ELF-1 (cell line): Measurements from ENCODE around the gene PHF19.

Source experiments
- DNase-seq: peaks from one replicate; pipeline ENCODE4 v3.0.0-alpha.2; 2016; ENCODE audit warnings: low read depth, low spot score

The PHF19 gene

DNA sequence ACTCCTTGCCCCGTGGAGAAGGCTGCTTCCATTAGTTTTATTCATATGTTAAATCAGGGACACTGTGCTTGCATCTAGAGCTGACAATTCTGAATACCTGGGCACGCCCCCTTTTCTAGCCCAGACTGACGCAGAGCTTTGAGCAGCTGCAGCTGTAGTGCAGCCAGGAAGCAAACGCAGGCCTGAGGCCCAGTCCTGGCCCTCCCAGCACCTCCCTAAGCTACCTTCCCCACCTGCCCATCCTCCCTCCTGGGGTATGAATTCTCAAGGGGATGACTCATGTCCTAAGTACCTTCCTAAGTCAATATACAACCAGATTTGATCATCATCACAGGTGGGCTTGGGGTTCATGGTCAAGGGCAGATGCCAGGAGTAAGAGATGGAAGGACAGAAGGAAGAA lies 3.5 kb downstream of the PHF19 start:
- peak; percentile 85 for DNase-seq

DNA sequence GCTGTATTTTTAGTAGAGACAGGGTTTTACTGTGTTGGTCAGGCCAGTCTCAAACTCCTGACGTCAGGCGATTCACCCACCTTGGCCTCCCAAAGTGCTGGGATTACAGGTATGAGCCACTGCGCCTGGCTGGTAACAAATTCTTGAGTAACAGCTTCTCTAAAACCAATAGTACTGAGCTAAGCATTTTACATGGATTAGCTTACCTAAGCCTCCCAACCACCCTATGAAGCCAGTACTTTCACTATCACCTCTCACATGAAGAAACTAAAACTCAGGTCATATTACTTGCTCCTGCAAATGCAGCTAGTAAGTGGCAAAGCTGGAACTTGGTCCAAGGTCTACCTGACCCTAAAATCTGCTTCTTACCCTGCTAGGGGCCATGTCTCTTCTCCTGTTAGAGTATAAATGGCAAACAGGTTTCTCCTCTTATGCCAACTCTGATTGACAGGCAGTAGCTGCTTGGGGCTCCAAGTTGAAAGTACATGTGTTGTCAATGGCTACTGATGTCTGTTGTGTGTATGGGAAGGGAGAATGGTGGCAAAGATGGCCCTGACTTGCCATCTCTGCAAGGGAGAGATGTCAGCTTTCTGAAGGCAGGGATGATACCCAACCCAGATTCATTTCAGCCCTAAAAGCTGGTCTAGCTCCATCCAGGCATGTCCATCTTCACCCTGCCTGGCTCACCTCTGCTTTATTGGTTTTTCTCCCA lies 4.0 kb downstream of the PHF19 start:
- no peak for DNase-seq

DNA sequence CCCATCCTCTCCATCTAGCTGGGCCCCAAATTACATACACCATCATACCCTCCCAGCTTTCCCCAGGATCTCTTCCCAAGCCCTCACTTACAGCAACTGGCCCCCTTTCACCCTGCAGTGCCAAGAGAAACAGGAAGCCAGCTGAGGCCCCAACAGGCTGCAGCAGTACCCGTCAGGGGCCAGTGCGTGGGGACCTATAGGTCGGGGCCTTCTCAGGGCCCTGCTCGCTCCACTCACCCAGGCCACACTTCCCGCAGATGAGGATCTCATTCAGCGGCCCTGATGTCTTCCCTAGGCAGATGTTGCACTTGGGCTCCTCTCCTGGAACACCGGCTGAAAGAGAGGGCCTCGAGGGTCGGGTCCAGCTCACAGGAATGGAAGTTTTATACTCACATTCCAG lies 6.8 kb downstream of the PHF19 start:
- DNase-seq = no peak

DNA sequence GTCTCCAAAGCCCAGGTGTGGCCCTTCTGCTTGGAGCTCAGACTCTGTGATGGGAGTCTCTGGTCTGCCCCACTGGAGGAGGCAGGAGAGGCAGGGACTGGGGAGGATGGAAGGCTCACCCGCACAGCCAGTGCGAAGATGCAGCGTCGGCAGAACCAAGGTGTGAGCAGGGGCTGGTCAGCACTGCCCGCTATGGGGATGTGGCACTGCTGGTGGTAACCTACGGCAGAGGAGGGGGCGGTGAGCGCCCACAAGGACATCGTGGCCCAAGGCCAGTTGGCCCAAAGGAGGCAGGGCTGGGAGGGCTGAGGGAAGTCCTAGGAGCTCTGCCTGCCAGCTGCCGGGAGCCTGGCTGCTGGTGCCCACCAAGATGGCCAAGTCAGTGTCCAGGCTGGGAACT lies 7.3 kb downstream of the PHF19 start:
- DNase-seq = no peak

DNA sequence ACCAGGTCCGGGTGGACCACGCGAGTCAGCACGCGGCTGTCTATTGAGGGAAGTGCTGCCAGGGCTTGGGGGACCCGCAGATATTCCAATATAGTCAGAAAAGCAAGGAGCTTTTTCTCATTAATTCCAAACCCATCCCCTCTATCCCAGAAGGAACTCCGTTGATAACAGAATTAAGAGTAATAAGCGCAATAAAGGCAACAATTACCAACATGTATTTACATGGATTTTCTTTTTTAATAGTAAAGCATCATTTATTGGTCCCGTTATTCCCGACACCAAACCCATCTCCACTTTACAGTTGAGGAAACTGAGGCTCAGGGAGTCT lies 7.7 kb downstream of the PHF19 start:
- DNase-seq = no peak

DNA sequence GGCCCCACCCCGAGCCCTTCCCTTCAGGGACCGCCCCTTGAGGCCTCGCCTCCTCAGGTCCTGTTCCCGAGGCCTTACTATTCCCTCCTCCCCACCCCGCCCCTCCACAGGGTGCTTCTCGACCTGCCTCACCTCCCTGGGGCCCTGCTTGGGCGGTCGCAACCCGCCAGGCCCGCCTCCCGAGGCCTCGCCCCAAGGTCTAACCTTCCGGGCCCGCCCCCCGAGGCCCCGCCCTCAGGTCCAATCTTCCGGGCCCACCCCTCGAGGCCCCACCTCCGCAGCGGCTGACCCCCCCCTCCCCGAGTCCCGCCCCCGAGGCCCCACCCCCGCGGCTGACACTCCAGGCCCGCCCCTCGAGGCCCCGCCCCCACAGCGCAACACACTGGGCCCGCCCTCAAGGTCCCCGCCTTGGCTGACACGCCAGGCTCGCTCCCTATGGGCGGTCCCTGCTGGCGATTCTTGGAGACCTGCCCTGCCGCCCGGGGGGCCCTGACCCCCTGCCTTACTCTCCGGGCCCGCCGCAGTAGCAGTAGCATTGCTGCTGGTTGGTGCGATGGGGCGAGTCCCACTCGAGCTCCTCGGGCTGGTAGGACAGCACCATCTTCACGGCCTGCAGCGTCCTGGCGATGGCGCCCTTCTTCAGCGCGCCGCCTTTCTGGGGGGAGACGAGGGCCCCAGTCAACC lies 8.2 kb downstream of the PHF19 start:
- DNase-seq = peak; percentile 95

DNA sequence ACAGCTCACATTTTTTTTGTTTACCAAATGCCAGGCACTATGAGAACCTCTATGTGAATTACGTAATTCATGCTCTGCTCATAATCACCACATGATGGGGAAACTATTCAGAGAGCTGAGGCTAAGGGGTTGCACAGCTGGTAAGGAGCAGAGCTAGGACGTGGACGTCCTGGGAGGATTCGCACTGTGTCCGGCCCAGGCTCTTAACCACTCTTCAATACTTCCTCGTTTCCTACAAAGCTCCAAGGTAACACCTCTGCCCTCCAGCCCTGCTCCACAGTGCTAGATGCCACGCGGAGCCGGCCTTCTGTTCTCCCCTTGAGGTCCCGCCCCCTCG lies 8.7 kb downstream of the PHF19 start:
- no peak for DNase-seq

DNA sequence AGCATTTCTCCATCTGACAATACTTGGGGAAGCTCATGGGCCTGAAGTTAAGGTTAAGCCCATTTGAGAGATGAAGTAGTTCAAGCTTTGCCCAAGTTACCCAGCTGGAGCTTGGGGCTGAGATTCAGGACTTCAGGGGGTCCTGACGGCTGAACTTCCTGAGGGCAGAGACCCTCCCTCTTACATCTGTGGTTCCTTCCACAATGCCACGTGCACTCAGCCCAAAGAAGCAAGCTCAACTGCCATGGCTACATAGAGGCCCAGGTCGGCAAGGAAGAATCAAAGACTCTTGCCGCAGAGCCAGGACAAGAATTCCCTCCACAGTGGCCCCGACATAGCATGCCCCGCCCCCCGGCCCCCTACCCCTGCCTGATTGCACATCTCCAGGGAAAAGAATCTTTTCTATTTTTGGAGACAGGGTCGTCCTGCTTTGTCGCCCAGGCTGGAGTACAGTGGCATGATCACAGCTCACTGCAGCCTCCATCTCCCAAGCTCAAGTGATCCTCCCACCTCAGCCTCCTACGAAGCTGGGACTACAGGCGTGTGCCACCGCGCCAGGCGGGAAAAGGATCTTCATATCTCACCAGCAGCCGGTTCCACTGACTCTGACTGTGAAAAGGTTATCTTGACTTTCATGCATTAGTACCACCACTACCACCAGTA lies 9.2 kb downstream of the PHF19 start:
- no peak for DNase-seq

DNA sequence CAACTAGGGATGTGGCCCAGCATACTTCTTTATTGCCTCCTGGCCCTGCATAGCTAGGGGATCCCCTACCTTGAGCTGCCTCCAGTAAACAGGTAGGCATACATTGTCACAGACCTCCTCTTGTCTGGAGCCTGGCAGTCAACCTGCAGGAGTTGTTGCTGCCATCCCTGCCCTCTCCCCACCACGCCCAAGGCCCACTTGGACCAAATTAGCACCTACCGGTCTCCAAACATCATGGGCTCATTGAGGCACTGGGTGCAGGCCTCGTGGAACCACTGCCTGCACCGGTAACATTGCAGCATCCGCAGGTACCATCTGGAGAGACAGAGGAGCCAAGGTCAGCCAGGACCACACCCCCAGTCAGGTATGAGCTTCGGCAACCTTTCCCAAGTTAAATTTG lies 10.3 kb downstream of the PHF19 start:
- no peak for DNase-seq

DNA sequence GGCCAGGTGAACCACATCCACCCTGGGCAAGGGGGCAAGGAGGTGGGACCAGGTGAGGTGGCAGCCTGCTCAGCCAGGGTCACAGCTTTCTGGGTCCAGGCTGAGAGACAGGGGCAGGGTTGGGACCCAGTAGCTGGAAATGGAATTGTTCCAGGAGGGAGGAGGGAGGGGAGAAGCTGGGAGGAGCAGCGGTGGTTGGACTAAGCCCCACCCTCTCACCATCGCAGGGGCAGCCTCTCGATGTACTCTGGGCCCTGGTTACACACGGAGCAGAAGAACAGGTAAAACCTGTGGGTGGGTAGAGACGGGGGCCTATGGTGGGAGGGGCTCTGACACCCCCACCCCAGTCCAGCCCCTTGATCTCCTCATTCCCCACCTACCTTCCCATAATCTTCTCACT lies 11.2 kb downstream of the PHF19 start:
- DNase-seq = no peak

DNA sequence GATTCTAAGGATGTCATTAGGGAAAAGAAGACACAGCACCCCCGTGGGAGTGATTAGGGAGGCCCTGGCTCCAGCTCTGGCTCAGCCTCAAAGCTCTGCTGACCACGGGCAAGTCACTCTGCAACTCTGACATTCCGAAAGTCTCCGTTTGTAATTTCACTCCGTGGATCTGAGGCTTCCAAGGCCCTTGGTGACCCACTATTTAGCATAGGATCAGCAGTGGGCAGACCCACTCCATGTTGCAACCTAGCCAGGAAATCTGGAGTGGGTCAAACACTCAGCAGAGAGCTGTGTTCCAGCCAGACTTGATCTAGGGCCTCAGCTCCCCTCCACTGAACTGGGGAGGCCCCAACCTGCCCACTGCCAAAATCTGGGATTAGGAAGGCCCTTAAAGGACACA lies 11.8 kb downstream of the PHF19 start:
- no peak for DNase-seq

DNA sequence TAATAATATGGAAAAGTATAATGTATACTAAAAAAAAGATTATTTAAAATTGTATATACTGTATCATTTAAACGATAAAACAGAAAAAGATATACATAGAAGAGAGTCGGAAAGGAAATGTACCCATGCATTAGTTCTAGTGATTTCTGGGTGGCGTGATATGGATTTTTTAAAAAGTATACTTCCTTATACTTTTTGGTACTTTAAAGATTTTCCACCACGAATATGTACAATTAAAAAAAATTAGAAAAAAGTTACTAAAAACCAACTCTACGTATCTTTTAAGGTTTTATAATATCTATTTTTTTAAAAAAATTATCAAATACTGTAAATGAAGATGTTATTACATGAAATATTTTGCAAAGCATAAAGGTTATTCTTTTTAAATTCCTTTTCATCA lies 12.3 kb downstream of the PHF19 start:
- no peak for DNase-seq

DNA sequence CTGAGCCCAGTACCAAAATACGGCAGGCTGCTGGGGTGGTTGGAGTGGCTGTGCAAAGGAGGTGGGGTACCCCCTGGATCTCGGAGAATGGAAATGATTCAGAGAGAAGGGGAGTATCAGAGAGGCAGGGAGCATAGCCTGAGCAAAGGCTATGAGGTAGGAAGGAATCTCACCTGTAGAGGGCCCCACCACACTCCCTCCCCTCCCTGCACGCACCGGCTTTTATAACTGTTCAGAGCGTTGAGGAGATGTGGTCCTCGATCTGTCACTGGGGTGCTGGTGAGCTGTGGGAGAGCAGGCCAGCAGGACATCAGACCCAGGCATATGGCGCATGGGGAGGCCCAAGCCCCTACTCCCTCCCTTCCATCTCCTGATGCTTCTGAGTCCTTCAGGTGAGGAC lies 13.2 kb downstream of the PHF19 start:
- no peak for DNase-seq

DNA sequence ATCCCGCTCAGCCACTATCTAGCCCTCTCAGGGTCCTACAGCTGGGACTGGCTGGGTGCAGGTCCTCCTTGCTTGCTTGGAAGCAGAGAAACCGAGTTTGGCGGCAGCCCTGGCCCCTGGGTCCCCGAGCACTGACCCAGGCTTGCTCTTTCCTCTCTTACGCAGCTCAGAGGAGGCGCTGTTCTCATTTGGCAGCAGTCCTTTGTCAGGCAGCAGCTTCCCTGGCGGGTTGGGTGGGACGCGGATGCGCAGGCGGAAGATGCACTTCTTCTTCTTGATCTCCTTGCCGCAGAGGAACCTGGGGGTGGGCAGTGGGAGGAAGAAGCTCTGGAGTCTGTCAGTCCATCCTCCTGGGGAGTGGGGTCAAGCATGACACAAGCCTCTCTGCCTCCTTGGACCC lies 14.5 kb downstream of the PHF19 start:
- no peak for DNase-seq

DNA sequence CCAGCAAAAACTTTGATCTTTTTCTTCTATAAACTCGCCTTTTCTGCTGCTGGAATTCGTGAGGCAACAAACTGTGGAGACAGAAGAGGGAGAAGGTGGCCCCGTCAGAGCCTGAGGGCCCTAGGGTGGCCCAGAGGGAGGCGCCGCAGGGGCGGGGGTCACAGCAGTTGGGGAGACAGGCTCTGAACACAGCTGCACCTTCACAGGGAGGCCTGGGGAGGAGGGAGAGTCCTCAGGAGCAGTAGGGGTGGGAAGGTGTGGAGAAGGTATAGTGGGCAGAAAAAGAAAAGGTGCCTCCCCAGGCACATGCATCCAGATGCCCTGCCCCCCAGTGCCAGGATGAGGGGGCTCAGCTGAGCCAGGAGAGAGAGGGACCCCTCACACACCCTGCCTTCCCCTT lies 15.1 kb downstream of the PHF19 start:
- DNase-seq = no peak

DNA sequence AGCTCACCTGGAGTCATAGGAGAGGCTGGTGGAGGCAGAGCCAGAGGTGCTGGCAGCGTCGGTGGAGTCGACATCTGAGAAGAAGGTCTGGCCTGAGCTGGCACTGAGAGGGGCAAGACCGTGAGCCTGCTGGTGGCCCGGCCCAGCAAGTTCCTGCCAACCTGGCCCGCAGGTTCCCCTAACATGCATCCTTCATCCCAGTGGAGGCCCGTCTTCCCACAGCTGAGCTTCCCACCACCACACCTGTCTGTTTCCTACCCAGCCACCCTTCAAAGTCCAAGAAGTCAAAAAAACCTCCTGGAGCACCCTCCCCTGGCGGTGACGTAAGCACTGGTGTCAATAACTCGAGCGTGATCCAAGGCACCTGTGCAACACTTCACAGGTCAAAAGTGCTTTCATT lies 16.9 kb downstream of the PHF19 start:
- no peak for DNase-seq

DNA sequence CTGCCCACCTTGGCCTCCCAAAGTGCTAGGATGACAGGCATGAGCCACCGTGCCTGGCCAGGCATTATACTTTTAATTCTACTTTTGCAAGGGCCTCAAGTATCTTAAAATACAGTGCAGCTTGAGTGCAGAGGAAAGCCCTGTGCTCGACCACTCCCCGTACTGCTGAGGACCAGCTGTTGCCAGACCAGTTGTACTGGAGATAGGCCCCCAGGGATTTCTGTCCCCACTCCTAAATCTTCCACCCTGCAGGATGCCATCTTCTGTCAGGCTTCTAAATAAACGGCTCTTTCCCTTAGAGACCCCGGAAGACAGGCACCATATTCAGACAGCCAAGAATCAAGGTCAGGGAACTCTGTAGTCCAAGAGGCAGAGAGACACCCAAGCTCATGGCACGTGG lies 17.6 kb downstream of the PHF19 start:
- DNase-seq = no peak

DNA sequence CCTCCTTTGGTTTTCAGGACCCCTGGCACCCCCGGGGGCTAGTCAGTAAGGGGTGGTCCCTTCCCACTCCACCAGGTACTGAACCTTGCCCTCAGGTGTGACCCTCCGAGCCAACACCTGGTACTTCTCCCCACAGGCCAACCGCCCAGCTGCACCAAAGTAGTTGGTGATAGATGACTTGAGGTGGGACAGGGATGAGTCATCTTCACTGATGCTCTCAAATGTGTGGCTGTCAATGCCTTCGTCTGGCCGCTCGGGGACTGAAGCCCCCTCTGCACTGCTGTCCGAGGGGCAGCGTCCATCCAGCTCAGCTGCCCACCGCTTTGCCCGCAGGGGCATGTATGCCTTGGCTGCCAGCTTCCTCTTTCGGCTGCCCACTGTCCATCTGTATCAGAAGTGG lies 19.1 kb downstream of the PHF19 start:
- no peak for DNase-seq

DNA sequence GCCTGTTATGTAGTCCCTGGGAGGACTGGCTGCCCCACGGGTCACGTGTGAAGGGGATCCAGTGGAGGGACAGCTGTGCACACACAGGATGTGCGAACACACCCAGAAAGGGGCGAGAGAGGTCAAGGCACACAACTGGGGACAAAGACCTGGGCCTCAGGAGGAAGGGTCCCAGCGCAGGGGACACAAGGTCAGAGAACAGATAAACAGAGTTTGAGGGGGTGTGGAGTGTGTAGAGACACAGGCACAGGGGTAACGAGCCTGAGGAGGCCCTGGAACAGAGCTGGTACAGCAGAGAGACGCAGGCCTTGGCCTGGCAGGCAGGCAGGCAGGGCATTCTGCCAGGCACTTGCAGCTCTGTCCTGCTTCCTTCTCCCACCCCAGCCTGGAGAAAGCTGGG lies 19.5 kb downstream of the PHF19 start:
- no peak for DNase-seq

DNA sequence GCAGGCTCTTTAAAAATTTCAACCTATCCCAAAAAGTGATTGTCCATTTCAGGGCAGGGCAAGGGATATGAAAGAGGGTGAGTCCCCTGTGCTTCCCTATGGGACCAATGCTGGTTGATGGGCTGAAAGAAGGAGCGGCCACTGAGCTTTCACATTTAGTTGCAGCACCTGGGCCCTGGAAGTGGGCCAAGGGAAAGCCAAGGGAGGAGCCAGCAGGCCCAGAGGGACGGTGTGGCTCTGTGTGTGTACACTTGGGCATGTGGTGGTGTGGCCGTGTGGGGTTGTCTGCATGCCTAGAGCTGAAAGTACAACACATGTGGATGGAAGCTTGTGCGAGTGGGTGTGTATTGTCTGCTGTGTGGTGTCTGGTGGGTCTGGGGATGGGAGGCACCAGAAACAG lies 20.3 kb downstream of the PHF19 start:
- DNase-seq = no peak

DNA sequence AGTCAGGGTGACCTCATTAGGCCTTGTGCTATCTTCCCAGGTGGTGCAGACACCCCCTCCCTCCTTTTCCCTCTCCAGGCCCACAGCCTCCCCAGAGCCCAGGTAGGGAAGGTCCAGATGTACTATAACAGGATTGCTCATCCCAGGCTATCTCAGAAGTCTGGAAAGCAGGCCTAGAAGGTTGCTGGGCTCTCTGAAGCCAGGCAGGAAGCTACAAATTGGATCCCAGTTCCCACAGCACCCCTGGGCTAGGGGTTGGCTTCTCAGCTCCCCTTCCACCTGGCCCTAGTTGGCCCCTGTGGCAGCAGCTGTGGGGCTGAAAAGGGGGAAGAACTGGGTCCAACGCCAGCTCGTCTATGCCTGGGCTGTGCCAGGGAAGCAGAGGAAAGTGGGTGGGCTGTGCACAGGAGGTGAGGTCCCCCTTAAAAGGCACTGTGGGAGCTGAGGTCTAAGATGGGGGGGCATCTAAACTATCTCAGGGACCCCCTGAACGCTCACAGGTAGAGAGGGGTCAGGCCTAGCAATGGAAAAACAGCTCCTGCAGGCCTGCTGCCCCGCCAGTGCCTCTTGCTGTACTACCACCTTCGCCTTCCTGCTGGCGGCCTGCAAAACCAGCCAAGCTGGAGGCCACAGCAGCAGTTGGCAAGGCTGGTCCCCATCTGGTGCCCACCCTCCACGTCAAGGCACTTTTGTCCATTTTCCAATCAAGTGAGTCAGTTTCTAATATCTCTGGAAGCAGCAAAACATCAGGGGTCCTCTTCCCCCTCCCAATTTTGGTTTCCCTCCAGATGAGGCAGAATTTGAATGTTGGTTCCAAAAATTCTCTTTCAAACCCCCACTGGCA lies 20.9 kb downstream of the PHF19 start:
- no peak for DNase-seq

DNA sequence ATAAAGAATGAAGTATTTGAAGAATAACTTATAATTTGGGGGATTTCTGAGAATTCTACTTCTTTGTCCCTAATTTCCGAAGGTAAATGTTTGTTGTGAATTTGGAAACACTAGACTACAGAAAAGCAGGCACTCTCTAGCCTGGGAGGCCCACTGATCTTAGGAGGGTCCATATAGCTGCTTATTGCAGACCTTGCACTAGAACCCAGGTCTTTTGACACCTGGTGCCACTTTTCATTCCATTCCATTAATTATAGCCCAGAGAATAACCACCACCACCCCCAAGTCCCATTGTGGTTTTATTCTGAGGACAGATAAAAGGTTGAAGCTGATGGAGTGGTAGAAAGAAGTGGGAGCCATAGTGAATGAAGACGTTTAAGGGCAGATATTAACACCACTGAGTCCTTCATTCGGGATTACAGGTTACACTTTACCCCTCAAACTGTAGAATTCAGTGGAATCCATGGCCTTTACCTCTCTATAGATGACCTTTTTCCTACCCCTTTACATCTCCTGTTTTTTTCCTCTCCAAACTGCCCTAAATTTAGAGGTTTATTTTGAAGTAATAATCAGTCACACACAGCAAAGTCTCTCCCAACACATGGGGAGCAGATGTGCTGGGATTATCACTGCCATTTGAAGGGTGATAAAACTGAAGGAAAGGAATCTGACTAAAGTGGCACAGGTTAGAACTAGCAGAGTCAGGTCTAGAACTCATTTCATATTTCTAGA lies 22.2 kb downstream of the PHF19 start:
- no peak for DNase-seq
